Duodenal mucosa (tissue), 2 donors: ENCODE measurements around the gene PHF21B.

Experiments
- H3K27ac ChIP-seq: one replicate; pipeline ENCODE4 v1.7.0; 2013; ENCODE audit warnings: low read depth, low read length
- H3K27me3 ChIP-seq, 2 donors: one replicate each; pipeline ENCODE4 v1.7.0; 2013; ENCODE audit warnings: low read length in 2 of 2, control low read depth in 1 of 2; ENCODE audit not compliant: insufficient read depth in 2 of 2, control insufficient read depth in 1 of 2
- H3K36me3 ChIP-seq, 2 donors: one replicate each; pipeline ENCODE4 v1.7.0; 2013; ENCODE audit warnings: low read length in 2 of 2, control low read depth in 1 of 2; ENCODE audit not compliant: insufficient read depth in 2 of 2, control insufficient read depth in 1 of 2
- H3K4me1 ChIP-seq, 2 donors: one replicate each; pipeline ENCODE4 v1.7.0; 2013; ENCODE audit warnings: low read length in 2 of 2, control low read depth in 1 of 2; ENCODE audit not compliant: insufficient read depth in 2 of 2, control insufficient read depth in 1 of 2
- H3K4me3 ChIP-seq, 2 donors: one replicate each; pipeline ENCODE4 v1.7.0; 2013; ENCODE audit warnings: low read length in 2 of 2, low read depth in 1 of 2
- H3K9ac ChIP-seq, 2 donors: one replicate each; pipeline ENCODE4 v1.7.0; 2013; ENCODE audit warnings: low read length in 2 of 2, low read depth in 1 of 2
- H3K9me3 ChIP-seq, 2 donors: one replicate each; pipeline ENCODE4 v1.7.0; 2013; ENCODE audit warnings: low read length in 2 of 2, control low read depth in 1 of 2; ENCODE audit not compliant: control insufficient read depth in 1 of 2

Gene PHF21B

DNA sequence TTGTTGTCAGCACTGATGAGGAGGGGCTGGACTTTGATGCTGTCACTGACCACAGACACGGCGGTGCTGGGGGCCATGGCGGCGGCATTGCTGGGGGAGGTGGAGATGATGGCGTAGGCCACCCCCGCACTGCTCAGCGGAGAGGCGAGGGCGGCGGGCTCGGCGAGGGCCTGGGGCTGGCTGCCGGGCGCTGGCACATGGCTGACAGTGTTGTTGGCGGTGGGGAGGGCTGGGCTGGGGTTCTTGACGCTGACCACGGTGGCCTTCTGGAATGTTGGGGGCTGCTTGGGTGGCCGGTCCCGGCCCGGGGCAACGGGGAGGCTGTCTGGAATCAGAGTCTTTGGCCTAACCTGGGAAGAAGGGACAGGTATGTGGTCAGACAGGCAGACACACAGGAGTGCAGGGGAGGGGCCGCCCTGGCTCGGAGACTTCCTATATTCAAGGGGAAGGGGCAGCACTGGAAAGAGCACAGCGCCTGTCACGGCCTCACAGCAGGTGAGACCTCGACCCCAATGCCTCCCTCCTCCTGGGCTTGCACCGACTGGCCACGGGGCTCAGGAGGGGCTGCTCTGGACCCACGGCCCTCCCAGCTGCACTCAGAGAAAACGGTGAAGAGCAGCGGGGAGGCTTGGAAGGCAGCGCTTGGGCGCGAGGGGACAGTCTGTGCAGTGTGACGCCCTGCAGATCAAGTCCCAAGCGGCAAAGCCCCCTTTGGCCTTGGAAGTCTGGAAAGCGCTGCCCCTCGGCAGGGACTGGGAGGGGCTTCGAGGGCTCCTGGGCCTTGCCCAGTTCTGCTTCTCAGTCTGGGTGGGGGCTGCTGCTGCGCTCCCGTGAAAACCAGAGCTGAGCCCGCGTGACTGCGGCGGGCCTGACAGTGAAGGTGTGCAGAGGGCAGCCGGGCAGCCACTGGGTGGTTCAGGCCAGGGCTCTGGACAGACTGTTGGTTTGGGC, 93.2 kb downstream of the PHF21B start:
- H3K27me3 ChIP-seq: no peaks in the 10 kb centered on the region

DNA sequence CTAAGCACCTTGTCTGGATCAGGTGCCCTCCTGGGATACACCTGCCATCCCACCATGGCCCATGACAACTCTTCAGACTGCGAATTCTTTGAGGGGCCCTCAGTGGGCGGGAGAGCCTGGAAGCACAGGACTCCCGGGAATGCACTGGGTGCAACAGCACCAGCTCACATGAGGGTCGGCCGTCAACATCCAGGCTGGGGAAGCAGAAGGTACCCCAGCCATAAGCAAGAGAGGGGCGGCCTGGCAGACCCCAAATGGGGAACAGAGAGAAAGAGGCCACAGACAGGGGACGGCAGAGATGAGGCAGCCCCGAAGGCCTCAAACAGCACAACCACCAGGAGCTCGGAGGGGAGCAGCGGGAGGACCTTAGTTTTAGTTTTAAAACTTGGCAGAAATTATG, 94.4 kb downstream of the PHF21B start:
- Histone ChIP-seq H3K9ac (no peak overlapping the region), H3K4me3 (no peak overlapping the region), H3K36me3 (no peaks in the 10 kb centered on the region), H3K4me1 (no peaks in the 10 kb centered on the region), H3K27ac (no peak overlapping the region), H3K9me3 (no peaks in the 10 kb centered on the region), H3K27me3 (no peaks in the 10 kb centered on the region)

More for the DNA sequence above, 93.2 kb downstream of the PHF21B start:
- Histone ChIP-seq H3K36me3 (no peaks in the 10 kb centered on the region), H3K9ac (no peak overlapping the region), H3K4me3 (no peak overlapping the region), H3K27ac (no peak overlapping the region), H3K4me1 (no peaks in the 10 kb centered on the region), H3K9me3 (no peaks in the 10 kb centered on the region)

DNA sequence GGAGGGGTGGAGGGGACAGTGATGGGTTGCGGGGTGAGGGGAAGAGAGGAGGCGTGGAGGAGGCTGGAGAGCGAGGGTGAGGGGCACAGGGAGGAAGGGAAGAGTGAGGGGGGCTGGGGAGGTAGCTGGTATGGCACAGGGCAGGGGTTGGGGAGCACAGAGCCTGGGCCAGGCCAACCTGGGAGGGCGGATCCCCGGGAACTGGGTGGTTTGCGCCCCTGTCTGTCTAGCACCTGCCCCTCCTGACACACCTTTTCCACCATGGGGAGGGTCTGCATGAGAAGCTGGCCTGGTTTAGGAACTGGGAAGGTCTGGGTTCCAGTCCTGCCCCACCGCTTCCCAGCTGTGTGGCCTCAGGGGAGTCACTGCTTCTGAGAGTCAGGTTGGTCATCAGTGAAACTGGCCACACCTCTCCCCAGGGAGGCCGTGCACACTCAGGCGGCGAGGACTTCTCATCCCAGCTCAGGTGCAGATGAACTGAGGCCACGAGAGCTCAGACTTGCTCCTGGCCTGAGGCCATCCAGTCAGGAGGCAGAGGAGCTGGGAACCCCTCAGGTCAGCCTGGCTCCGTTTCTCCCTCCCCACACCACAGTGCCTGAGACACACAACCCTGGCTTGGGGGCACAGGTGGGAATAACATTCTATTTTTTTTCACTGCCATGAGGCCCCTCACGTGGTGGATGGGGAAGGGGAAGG, 95.6 kb downstream of the PHF21B start:
- Histone ChIP-seq H3K27ac (no peak overlapping the region), H3K27me3 (no peaks in the 10 kb centered on the region), H3K9me3 (no peaks in the 10 kb centered on the region), H3K4me1 (no peaks in the 10 kb centered on the region), H3K4me3 (no peak overlapping the region), H3K36me3 (no peaks in the 10 kb centered on the region), H3K9ac (no peak overlapping the region)

DNA sequence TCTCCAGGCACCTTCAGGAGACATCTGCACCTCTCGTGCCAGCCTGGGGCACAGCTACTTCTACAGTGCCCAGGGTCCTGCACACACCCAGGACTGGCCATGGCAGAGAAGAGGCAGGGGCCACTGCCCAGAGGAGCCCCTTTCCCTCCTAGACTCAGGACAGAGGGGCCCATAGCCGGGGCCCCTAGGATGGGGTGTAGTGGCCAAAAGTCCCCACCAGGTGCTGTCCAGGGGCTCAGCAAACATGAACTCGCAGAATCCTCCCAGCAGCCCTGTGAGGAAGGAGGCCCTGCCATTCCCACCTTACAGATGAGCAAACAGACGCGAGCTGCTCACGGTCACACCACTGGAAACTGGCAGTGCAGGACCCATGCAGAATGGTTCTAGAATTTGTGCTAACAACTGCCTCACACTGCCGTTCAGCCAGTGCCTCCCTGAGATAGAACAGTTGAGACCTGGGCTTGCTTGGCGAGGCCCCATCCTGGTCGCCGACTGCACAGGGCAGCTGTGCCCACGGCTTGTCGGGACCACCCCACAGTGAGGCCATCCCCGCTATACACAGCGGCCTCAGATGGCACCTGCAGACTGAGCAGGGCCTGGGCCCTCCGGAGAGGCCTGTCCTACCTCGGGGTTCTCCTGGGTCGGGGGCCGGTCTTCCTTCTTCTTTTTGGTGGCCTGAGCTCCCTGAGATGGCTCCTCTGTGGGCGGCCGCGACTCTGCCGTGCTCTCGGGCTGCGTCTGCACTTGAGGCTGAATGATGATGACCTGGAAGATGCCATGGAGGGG, 96.4 kb downstream of the PHF21B start:
- H3K27ac ChIP-seq: no peak overlapping the region
- no peaks in the 10 kb centered on the region for H3K9me3 ChIP-seq
- no peaks in the 10 kb centered on the region for H3K36me3 ChIP-seq
- H3K9ac ChIP-seq: no peak overlapping the region
- H3K4me3 ChIP-seq: no peak overlapping the region
- no peaks in the 10 kb centered on the region for H3K4me1 ChIP-seq
- H3K27me3 ChIP-seq: no peaks in the 10 kb centered on the region

DNA sequence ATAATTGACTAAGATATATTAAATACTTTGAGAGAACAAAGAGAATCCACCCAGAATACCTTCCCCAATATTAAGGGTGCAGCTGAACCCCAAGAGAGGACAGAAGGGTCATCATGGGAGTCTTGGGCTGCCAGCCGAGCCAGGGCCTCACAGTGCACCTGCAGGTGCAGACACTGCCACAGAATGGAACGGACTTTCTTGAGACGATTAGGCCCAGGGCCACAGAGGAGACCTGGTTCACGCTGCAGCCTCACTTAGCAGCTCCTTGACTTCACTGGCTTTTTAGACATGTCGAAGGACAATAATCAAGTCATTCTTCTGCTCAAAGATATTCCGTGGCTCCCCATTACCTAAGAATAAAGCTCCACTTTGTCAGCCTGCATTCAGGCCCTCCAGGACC, 100.6 kb downstream of the PHF21B start:
- H3K9ac ChIP-seq: no peak overlapping the region
- no peaks in the 10 kb centered on the region for H3K27me3 ChIP-seq
- H3K4me3 ChIP-seq: no peak overlapping the region
- H3K9me3 ChIP-seq: no peaks in the 10 kb centered on the region
- no peaks in the 10 kb centered on the region for H3K4me1 ChIP-seq
- H3K36me3 ChIP-seq: no peaks in the 10 kb centered on the region
- H3K27ac ChIP-seq: no peak overlapping the region

DNA sequence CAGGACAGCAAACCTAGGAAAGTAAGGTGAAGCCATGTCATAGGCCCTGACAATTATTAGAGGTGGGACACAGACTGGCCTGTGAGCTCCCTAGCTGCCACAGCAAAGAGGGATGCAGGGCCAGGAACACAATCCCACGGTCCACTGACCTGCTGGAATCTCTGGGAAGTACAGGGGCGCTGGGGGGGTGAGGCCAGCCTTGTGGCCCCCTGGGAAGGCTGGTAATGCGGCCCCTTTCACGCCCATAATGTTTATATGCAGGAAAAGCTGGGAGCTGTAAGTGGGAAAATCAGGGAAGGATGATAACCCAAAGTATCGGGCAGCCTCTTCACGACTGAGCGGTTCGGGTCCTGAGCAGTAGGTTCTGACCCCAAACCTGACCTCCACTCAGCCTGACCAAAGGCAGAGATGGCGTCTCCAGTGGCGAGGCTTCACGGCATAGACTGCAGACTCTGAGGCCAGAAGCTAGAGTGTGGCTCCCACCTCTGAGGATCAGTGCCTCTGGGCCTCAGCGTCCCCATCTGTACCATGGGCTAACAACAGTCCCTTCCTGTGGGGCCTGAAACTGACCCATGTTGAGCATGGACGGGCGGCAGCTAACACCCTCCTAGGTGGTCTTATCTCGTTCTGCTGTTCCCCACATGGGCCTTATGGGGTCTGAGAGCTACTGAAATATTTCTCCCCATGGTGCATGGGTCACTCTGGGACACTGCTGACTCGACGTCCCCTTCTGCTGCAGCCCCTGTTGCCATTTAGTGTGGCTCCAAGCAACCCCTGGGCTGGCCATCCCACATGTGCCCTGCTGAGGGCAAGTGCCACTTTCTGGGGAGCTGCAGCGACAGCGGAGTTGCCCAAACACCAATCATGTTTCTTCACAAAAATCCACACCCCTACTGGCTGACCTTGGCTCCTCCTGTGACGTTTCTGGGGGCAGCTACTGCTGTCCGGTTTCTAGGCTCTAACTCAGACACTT, 101.8 kb downstream of the PHF21B start:
- Histone ChIP-seq H3K4me3 (no peak overlapping the region), H3K27ac (no peak overlapping the region), H3K36me3 (no peaks in the 10 kb centered on the region), H3K9ac (no peak overlapping the region), H3K27me3 (no peaks in the 10 kb centered on the region), H3K9me3 (no peaks in the 10 kb centered on the region), H3K4me1 (no peaks in the 10 kb centered on the region)

DNA sequence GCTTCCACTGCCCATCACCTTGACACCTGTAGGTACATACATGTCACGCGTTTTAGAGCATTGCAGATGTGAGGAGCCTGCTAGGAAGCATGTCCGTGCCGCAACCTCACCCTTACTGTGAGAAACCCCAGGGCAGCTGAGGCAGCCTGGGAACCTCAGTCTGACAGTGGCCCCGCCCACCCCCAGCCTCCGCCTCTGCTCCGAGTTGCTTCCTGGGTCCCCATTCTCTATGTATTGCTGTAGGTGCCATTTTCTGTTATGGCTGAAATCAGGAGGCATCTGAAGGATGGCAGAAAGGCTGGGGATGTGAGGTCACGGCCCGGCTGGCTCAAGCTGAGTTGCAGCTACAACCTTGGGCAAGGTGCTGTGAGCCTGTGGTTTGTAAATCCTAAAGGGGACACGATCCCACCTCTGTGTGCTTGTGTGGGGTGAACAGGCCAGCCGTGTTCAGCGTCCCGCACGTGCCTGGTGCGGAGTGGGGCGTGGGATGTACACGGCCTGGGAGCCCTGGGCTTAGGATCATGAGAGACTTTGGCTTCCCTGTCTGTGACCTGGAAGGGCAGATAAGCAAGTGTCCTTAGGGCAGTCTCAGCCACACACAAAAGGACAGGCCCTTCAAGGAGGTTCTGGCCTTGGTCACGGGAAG, 102.7 kb downstream of the PHF21B start:
- no peak overlapping the region for H3K27ac ChIP-seq
- H3K9ac ChIP-seq: no peak overlapping the region
- H3K36me3 ChIP-seq: no peaks in the 10 kb centered on the region
- peaks cover 0 to under 1% of the 10 kb centered on the region in 2 donors for H3K9me3 ChIP-seq
- H3K4me3 ChIP-seq: no peak overlapping the region
- H3K27me3 ChIP-seq: no peaks in the 10 kb centered on the region
- no peaks in the 10 kb centered on the region for H3K4me1 ChIP-seq

DNA sequence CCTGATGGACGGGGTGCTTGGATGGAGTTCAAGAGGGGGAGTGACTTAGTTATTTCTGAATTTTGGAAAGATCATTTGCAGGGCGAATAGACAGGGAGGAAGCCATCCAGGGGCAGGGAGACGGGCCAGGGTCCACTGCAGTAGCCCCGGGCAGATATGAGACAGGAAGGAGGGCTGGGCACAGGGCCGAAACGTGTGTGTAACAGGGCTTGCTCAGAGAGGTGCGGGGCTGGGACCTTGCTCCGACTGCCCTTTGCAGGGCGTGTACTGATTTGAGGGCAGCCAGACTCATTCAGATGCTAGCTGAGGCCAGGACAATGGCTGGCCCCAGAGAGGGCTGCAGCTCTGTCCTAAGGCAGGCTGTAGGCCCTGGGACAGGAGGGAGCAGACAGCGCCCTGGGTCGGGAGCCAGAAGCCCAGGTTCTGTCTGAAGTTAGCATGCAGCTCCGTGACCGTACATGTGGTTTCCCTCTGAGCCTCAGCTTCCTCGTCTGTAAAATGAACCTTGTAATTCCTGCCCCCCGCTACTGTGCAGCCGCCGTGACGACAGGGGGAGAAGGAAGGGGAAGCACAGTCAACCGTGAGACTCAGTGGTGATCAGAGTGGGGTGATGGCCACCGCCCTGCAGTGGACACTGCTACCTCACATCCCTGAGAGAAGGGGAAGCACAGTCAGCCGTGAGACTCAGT, 103.4 kb downstream of the PHF21B start:
- H3K27me3 ChIP-seq: no peaks in the 10 kb centered on the region
- no peak overlapping the region for H3K4me3 ChIP-seq
- H3K9me3 ChIP-seq: peaks cover 6 to 8% of the 10 kb centered on the region in 2 donors
- H3K36me3 ChIP-seq: no peaks in the 10 kb centered on the region
- H3K9ac ChIP-seq: no peak overlapping the region
- no peaks in the 10 kb centered on the region for H3K4me1 ChIP-seq
- H3K27ac ChIP-seq: no peak overlapping the region
